Fibroblast of villous mesenchyme (primary cell): Measurements from ENCODE around the gene ZDHHC9. TPM values are rescaled to one million over a fixed set of nuclear protein-coding genes. Genes with fewer than 3 reads are reported as not detected.
A peak's percentile ranks its signal among the peaks of the same experiment; 100 is the strongest.

Source experiments
- DNase-seq: peaks from one replicate; pipeline ENCODE4 v3.0.0-alpha.2; 2010; ENCODE audit warnings: low read depth
- H3K4me3 ChIP-seq: 2 replicates; pipeline ENCODE4 v1.5.1; 2011; ENCODE audit warnings: low read depth, mild to moderate bottlenecking, low read length
- CTCF ChIP-seq: IDR thresholded peaks from 2 replicates; pipeline ENCODE4 v1.5.1; 2012; ENCODE audit warnings: low read depth, mild to moderate bottlenecking, low read length; ENCODE audit not compliant: insufficient read depth
- total RNA-seq: library from RNA; depleted of rRNA; stranded (reverse); fragments of >200 nt; gene quantifications from 2 replicates; pipeline ENCODE4 v1.2.3, GENCODE V29; 2012

The ZDHHC9 gene
- total RNA-seq, 1 donor, result 22.0 TPM

GRCh38 chrX:129823115-129823514 lies 20.6 kb downstream of the ZDHHC9 start:
- no peak overlapping the region for H3K4me3 ChIP-seq
- TF ChIP-seq CTCF, result peak; percentile 55
- peak; percentile 34 for DNase-seq

DNA sequence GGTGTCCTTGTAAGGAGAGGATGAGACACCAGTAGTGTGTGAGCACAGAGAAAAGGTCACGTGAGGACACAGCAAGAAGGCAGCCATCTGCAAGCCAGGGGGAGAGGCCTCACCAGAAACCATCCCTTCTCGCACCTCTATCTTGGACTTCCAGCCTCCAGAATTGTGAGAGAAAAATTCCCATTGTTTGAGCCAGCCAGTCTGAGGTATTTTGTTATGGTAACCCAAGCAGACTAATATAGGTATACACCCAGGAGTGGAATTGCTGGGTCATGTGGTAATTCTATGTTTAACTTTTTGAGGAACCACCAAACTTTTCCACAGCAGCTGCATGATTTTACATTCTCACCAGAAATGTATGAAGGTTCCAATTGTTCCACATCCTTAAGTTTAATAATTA lies 25.6 kb downstream of the ZDHHC9 start:
- H3K4me3 ChIP-seq, result no peak overlapping the region
- no peak for TF ChIP-seq CTCF
- peak; percentile 4 for DNase-seq

GRCh38 chrX:129813662-129814368 lies 29.9 kb downstream of the ZDHHC9 start:
- no peak for TF ChIP-seq CTCF
- no peak overlapping the region for H3K4me3 ChIP-seq
- no peak for DNase-seq

- H3K4me3 ChIP-seq, result no peak overlapping the region
- peak; percentile 12 for DNase-seq
- no peak for TF ChIP-seq CTCF
These were observed 34.6 kb downstream of the ZDHHC9 start for GRCh38 chrX:129808829-129809796.

DNA sequence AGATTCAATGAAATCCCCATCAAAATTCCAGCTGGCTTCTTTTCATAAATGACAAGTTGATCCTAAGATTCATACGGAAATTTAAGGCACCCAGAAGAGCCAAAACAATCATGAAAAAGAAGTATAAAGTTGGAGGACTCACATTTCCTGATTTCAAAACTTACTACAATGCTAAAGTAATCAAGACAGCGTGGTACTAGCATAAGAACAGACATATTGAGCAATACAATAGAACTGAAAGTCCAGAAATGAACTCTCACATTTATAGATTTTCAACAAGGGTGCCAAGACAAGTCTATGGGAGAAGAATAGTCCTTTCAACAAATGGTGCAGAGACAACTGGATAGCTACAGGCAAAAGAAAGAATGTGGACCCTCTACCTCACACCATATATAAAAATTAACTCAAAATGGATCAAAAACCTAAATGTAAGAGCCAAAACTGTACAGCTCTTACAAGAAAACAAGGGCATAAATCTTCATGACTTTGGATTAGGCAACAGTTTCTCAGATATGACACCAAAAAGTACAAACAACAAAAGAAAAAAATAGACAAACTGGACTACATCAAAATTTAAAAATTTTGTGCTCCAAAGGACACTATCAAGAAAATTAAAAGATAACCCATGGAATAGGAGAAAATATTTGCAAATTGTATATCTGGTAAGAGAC lies 35.4 kb downstream of the ZDHHC9 start:
- H3K4me3 ChIP-seq, result no peak overlapping the region
- DNase-seq, result peak; percentile 58
- no peak for TF ChIP-seq CTCF

DNA sequence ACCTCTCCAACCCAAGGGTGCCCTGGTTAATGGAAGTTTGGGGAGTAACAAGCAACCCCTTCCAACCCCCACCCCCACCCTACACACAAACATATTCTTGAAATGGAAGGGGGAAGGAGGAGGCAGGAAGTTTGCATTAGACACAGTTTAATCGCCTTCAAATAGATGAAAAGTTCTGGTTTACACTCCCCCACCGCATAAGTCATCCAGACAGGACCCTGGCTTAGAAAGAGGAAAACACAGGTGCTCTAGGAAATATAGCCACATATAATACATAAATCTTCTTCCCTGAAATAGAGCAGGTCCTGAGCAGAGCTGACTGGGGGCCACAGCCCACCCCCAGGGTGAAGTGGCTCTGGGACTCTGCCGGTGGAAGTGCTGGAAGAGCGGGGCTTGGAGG lies 38.9 kb downstream of the ZDHHC9 start:
- TF ChIP-seq CTCF, result no peak
- H3K4me3 ChIP-seq, result no peak overlapping the region
- DNase-seq, result no peak
